ENCODE data around the gene LRRC4B.
"Not testable (repeated sequence)": the region's sequence is repeated elsewhere in the genome, so short reads cannot be mapped to it uniquely, and the experiment has no call there.

Gene LRRC4B

DNA sequence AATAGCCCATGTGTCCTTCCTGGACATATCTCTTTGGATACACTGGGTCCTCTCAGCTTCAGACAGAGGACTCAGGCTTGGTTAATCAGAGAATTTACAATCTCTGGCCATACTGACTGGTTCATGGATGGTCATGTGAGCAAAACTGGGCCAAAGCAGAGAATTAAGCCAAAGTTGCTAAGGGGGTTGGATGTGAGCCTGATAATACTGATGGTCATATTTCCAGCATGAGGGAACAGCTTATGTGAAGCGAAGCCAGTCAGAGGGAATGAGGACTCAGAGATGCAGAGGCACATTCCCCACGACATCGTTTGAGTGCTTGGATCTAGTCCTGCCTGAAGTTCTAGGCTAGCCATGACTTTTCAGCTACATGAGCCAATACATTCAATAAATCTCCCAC lies 22.0 kb upstream of the LRRC4B start:
- Mint-ChIP-seq H3K4me1 (ENCODE audit: low read depth) (no peaks in the 10 kb centered on the region), H3K27me3 (peaks cover 14% of the 10 kb centered on the region), H3K4me3 (no peak overlapping the region), H3K36me3 (ENCODE audit: low read depth) (no peaks in the 10 kb centered on the region), H3K27ac (no peak overlapping the region), H3K9me3 (no peaks in the 10 kb centered on the region)
- no peak for DNase-seq

- H3K27me3 Mint-ChIP-seq: peaks cover 31% of the 10 kb centered on the region
- not testable (repeated sequence) for H3K27ac Mint-ChIP-seq; DNase-seq; H3K4me3 Mint-ChIP-seq; H3K4me1 Mint-ChIP-seq (ENCODE audit: low read depth); H3K9me3 Mint-ChIP-seq; H3K36me3 Mint-ChIP-seq (ENCODE audit: low read depth)
Measured at GRCh38 chr19:50581795-50582660, 13.8 kb upstream of the LRRC4B start.

- H3K27me3 Mint-ChIP-seq: peaks cover 27% of the 10 kb centered on the region
- H3K36me3 Mint-ChIP-seq (ENCODE audit: low read depth): no peaks in the 10 kb centered on the region
- DNase-seq: no peak
- no peaks in the 10 kb centered on the region for H3K9me3 Mint-ChIP-seq
- no peak overlapping the region for H3K4me3 Mint-ChIP-seq
- H3K4me1 Mint-ChIP-seq (ENCODE audit: low read depth): no peaks in the 10 kb centered on the region
- H3K27ac Mint-ChIP-seq: no peak overlapping the region
Measured at GRCh38 chr19:50580970-50581634, 12.9 kb upstream of the LRRC4B start.

DNA sequence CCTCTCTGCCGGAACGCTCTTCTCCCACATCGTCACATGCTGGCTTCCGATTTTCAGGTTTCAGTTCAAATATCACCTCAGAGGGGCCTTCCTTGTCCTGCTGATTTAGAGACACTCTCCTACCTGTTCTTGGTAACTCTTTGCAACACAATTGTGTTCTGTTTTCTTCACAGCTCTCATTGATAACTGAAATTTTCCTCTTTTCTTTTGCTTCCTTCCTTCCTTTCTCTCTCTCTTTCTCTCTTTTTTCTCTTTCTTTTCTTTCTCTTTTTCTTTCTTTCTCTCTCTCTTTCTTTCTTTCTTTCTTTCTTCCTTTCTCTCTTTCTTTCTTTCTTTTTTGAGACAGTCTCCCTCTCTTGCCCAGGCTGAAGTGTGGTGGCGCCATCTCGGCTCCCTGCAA lies 12.0 kb upstream of the LRRC4B start:
- Mint-ChIP-seq H3K9me3 (no peaks in the 10 kb centered on the region), H3K36me3 (ENCODE audit: low read depth) (no peaks in the 10 kb centered on the region), H3K4me1 (ENCODE audit: low read depth) (no peaks in the 10 kb centered on the region), H3K27me3 (peaks cover 31% of the 10 kb centered on the region), H3K4me3 (no peak overlapping the region), H3K27ac (no peak overlapping the region)
- no peak for DNase-seq

DNA sequence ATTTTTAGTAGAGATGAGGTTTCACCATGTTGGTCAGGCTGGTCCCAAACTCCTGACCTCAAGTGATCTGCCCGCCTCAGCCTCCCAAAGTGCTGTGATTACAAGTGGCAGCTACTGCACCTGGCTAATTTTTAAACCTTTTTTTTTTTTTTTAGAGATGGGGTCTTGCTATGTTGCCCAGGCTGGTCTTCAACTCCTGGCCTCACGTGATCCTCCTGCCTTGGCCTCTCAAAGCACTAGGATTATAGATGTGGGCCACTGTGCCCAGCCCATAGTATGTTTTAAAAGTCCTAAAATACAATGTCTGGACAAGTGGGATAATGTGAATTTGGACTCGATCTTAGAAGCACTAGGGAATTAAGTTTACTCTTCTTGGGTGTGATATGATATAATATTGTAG lies 8.5 kb upstream of the LRRC4B start:
- H3K4me3 Mint-ChIP-seq; H3K27ac Mint-ChIP-seq; H3K36me3 Mint-ChIP-seq (ENCODE audit: low read depth); H3K4me1 Mint-ChIP-seq (ENCODE audit: low read depth); DNase-seq; H3K9me3 Mint-ChIP-seq: not testable (repeated sequence)
- H3K27me3 Mint-ChIP-seq: peaks cover 46% of the 10 kb centered on the region

DNA sequence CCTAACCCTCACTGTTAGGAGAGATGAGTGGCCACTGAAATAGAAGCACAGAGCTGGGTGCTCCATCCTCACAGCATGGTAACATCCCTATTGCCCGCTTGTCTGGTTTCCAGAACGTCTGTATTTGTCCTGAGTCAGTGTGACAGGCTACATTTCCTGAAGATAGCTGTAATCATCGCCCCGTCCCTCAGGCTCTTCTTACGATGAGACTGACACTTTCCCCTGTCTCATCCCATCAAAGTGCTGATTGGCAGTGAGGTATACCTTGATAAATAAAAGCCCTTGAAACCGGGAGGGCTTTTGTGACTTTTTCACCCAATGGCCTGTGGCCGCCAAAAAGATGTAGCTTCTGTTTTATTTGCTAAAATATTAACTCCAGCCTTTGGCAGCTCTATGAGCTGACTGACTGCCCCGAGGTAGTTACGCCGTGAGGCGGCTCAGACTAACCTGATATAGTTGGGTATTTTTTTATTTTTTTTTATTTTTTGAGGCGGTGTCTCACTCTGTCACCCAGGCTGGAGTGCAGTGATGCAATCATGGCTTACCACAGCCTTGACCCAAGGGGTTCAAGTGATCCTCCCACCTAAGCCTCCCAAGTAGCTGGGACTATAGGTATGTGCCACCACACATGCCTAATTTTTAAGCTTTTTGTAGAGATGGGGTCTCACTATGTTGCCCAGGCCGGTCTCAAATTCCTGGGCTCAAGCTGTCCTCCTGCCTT lies 5.7 kb upstream of the LRRC4B start:
- Mint-ChIP-seq H3K4me3 (no peak overlapping the region), H3K27ac (no peak overlapping the region), H3K9me3 (no peaks in the 10 kb centered on the region), H3K36me3 (ENCODE audit: low read depth) (no peaks in the 10 kb centered on the region), H3K4me1 (ENCODE audit: low read depth) (no peaks in the 10 kb centered on the region), H3K27me3 (peaks cover 64% of the 10 kb centered on the region)
- no peak for DNase-seq

GRCh38 chr19:50570997-50571396 lies 2.8 kb upstream of the LRRC4B start:
- no peaks in the 10 kb centered on the region for H3K36me3 Mint-ChIP-seq (ENCODE audit: low read depth)
- no peak for DNase-seq
- H3K9me3 Mint-ChIP-seq: no peaks in the 10 kb centered on the region
- peaks cover 6% of the 10 kb centered on the region for H3K4me1 Mint-ChIP-seq (ENCODE audit: low read depth)
- no peak overlapping the region for H3K27ac Mint-ChIP-seq
- H3K27me3 Mint-ChIP-seq: peaks cover 61% of the 10 kb centered on the region
- no peak overlapping the region for H3K4me3 Mint-ChIP-seq

GRCh38 chr19:50569938-50570540 lies 1.8 kb upstream of the LRRC4B start:
- Mint-ChIP-seq H3K9me3 (no peaks in the 10 kb centered on the region), H3K4me3 (no peak overlapping the region), H3K4me1 (ENCODE audit: low read depth) (peaks cover 14% of the 10 kb centered on the region), H3K27me3 (peaks cover 65% of the 10 kb centered on the region), H3K27ac (no peak overlapping the region), H3K36me3 (ENCODE audit: low read depth) (no peaks in the 10 kb centered on the region)
- no peak for DNase-seq

DNA sequence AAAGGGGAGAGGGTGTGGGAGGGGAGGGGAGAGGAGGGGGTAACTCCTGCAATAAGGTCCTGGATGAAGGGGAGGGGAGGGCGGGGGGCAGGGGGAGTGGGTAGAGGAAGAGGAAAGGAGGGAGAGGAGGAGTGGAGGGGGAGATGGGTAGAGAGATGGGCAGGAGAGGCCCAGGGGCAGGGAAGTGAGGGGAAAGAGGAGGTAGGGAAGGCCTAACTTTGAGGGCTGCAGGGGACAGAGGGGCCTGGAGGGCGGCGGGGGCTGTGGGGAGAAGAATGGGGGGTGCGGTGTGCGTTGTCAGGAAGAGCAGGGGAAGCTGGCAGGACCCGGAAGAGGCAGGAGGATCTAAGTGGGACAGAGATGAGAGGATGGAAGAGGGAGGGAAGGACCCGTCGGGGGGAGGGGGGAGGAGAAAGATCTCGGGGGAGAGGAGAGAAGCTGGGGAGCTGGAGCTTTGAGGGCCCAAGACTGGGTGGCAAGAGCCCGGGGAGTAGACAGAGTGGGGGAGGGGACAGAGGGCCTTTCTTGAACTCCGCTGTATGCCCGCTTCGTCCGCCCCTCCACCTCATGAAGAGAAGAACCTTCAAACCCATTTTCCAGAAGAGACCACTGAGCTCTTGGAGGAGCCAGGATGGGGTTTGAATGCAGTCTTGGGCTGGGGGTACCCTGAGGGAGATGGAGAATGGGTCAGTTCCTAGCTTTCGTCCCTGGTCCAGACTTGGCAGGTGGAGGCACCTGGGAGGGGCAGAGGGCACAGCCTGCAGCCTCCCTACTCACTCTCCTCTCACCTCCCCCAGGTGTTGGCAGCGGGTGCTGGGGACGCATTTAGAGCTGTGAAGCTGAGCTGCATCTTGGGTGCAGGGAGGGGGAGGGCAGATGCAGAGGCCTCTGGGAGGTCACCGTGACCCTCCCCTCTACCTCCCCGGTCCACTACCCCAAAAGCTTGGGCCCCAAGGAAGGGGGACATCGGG lies 778 bp upstream of the LRRC4B start:
- Mint-ChIP-seq H3K27ac (no peak overlapping the region), H3K27me3 (peaks cover 68% of the 10 kb centered on the region), H3K9me3 (no peaks in the 10 kb centered on the region), H3K36me3 (ENCODE audit: low read depth) (no peaks in the 10 kb centered on the region), H3K4me1 (ENCODE audit: low read depth) (peaks cover 15% of the 10 kb centered on the region), H3K4me3 (no peak overlapping the region)
- DNase-seq: no peak

DNA sequence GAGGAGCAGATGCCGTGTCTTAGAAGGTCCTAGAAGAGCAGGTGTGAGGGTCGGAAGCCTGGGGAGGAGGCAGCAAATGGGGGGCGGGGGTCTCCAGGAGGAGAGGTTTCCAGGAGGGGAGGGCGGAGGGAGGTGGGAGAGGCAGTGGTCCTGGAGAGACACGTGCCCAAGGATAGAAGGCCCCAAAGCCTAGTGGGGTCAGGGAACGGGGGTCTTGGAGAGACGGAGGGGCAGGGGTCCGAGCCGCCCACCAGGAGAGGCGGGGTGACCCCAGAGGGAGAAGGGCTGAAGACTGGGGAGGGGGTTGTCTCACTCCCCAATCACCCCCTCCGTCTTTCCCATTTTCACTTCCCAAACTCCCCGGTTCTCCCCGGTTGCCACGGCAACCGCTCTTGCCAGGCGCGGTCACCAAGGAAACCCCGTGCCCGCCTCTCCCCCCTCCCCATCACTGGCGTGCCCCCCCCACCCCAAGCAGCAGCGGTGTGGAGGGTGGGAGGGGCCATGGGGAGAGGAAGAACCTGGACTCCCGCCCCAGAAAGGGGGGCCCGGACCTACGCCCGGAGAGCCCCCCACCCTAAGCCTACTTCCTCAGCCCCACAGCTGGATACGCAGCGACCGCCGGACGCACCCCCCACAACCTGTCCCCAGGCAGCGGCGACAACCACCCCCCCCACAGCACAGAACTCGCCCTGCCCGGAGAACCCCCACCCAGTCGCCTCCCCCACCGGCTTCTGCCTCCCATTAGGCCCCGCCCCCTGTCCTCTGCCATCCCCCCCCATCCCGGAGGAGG lies 988 bp downstream of the LRRC4B start:
- Mint-ChIP-seq H3K4me3 (no peak overlapping the region), H3K9me3 (no peaks in the 10 kb centered on the region), H3K36me3 (ENCODE audit: low read depth) (no peaks in the 10 kb centered on the region), H3K27ac (no peak overlapping the region), H3K4me1 (ENCODE audit: low read depth) (peaks cover 15% of the 10 kb centered on the region), H3K27me3 (peaks cover 77% of the 10 kb centered on the region)
- no peak for DNase-seq

- Mint-ChIP-seq H3K36me3 (ENCODE audit: low read depth) (no peaks in the 10 kb centered on the region), H3K9me3 (no peaks in the 10 kb centered on the region), H3K27me3 (peaks cover 76% of the 10 kb centered on the region), H3K4me1 (ENCODE audit: low read depth) (peaks cover 15% of the 10 kb centered on the region), H3K4me3 (peak overlapping the region; percentile 42), H3K27ac (no peak overlapping the region)
- peak; percentile 43 for DNase-seq
Measured at GRCh38 chr19:50565984-50566903, 2.0 kb downstream of the LRRC4B start.

GRCh38 chr19:50564229-50565105 lies 3.8 kb downstream of the LRRC4B start:
- H3K36me3 Mint-ChIP-seq (ENCODE audit: low read depth): no peaks in the 10 kb centered on the region
- no peak for DNase-seq
- H3K27me3 Mint-ChIP-seq: peaks cover 74% of the 10 kb centered on the region
- H3K4me3 Mint-ChIP-seq: no peak overlapping the region
- H3K27ac Mint-ChIP-seq: no peak overlapping the region
- H3K9me3 Mint-ChIP-seq: no peaks in the 10 kb centered on the region
- peaks cover 15% of the 10 kb centered on the region for H3K4me1 Mint-ChIP-seq (ENCODE audit: low read depth)

Measured in activated T-cell treated with anti-CD3 and anti-CD28 coated beads, Interleukin-2, amount 50 U/mL, for 24 hours (primary cell).